Hematopoietic multipotent progenitor cell treated with erythropoietin and hydrocortisone succinate and interleukin-3 and kit ligand, for 6 days (in vitro differentiated cells): Measurements from ENCODE around the gene KCNN4.

Source experiments
- DNase-seq: peaks from one replicate; pipeline ENCODE4 v3.0.0-alpha.2; 2015

KCNN4 gene

GRCh38 chr19:43747557-43748204 lies 33.1 kb downstream of the KCNN4 start:
- DNase-seq: no peak

DNA sequence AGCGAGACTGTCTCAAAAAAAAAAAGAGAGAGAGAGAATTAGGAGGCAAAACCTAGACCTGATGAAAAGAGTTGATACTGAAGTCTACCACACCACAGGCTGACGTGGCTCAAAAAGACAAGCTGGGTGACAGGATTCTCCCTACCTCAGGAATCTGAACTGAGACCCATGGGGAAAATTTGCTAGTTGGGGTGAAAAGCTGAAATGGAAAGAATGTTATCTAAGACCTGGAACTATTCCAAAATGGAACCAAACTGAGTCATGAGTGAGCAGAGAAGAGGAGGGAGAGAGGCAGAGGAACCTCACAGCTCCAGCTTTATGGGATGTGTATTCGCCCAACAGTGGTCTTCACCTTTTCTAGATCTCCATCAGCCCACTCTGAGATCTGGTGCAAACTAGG lies 37.7 kb downstream of the KCNN4 start:
- DNase-seq: peak; percentile 43

DNA sequence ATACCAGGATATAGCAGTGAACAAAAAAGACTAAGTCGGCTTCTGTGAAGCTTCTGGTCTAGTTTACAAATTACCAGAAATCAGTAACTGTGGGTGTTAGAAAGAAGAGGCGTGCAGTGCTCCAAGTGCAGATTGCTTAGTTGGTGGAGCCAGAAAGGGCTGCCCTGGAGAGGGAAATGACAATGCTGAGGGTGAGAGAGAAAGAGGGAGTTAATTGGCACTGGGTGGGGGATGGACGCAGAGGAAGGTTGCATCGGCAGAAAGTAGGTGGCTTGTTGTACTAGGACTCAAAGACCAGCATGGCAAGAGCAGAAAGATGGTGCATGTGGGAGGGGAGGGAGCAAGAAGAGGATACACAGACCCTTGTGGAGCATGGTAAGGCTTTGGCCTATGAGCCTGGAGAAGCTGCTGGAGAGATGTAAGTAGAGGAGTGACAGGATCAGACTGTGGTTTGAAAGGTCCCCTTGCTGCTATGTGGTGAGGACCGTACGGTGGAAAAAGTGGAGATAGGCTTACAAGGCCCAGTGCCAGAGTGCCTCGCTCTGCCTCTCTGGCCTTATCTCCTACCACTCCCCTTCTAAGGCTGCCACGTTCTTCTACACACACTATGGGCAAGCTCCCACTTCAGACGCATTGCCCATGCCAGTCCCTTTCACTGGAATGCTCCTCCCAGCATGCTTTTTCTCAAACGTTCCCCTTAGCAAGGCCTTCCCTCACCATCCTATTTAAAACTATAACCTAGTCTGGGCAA lies 39.5 kb downstream of the KCNN4 start:
- peak; percentile 93 for DNase-seq

DNA sequence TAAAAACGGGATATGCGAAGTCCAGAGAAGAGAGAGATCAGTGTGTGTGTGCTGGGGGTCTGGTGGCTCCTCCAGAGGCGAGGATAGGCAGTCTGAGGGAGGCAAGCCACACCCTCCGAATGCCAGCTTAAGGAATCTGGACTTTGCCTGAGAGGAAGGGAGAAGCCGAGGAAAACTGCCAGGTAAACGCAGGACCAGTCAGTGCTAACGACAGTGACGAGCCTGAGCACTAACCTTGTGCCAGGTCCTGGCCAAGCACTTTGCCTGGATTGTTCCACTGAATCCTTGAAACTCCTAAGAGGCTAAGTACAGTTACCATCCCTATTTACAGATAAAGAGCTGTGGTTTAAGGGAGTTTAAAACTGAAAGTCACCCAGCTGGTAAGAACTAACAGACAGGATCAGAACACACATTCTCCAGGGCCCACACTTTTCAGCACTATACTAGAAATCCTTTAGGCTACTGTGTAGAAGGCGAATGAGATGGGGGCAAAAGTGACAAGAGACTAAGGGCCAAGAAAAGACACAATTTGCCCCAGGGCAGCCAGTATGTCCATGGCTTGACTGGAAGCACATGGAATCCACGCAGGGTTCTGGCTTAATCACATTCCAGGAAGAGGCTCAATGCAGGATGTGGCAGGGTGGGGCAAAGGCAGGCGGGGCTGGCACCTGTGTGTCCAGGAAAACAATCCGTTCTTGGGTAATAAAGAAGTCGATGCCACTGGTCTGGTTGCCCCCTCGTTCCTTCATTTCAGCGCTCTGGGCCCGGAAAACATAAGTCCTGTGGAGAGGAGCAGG lies 41.1 kb downstream of the KCNN4 start:
- DNase-seq: no peak

GRCh38 chr19:43738780-43739211 lies 42.0 kb downstream of the KCNN4 start:
- peak; percentile 82 for DNase-seq

DNA sequence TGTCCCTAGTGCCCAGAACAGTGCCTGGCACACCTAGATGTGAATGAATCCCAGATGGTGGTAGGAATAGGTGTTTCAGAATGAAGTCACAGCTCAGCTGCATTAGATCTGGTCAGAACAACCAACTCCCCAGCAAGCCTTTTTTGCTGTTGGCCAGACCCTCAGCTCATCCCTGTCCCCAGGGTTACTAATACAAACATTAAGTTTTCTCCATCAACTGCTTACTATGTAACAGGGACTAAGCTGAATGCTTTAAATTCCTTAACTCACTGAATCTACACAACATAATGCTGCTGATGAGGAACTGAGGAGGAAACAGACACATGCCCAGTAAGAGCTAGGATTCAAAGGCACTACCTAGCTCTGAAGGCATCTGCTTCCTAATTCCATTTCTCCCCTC lies 44.8 kb downstream of the KCNN4 start:
- DNase-seq: no peak

DNA sequence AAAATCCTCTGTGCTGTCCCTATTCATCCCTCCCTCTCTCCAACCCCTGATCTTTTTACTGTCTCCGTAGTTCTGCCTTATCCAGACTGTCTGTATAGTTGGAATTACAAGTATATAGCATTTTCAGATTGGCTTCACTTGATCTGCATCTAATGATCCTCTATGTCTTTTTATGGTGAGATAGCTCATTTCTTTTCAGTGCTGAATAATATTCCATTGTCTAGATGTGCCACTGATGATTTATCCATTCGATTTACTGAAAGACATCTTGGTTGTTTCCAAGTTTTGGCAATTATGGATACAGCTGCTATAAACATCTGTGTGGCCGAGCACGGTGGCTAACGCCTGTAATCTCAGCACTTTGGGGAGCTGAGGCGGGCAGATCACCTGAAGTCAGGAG lies 45.8 kb downstream of the KCNN4 start:
- DNase-seq: no peak

DNA sequence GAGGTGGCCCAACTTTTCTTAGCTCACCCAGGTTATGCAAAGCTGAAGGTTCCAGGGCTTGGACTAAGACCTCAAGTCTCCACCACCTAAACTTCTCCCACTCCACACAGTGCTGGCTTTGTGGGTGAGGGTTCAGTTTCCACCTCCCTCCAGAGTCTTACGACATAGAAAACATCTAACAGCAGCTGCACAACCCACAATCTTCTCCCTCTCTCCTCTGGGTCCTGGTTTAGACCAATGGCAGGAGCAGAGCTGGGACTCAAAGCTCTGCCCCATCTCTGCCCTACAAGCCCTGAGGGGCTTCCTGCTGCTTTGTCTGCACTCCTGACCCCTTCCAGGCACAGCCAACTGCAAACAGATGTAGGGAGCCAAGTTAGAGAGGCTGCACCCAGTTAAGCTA lies 48.9 kb downstream of the KCNN4 start:
- DNase-seq: no peak

GRCh38 chr19:43731346-43731745 lies 49.4 kb downstream of the KCNN4 start:
- no peak for DNase-seq

DNA sequence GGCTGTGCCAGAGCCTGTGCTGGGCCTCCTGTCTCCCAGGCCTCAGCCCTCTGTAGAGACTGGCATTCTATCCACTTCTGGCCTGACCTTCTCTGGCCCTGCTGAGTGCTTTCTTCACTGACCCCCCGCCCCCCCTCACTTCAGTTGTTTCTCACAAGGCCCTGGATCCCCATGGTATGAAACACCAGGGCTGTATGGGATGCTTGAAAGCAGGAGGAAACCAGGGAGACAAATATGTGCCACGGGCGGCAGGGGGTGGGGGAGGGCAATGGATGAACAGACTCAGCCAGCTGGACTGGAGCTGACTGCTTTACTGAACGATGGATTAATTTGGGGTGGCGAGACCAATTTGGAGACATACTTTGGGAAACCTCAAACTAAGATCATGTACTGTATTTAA lies 50.9 kb downstream of the KCNN4 start:
- DNase-seq: no peak

GRCh38 chr19:43727593-43727853 lies 53.2 kb downstream of the KCNN4 start:
- no peak for DNase-seq

DNA sequence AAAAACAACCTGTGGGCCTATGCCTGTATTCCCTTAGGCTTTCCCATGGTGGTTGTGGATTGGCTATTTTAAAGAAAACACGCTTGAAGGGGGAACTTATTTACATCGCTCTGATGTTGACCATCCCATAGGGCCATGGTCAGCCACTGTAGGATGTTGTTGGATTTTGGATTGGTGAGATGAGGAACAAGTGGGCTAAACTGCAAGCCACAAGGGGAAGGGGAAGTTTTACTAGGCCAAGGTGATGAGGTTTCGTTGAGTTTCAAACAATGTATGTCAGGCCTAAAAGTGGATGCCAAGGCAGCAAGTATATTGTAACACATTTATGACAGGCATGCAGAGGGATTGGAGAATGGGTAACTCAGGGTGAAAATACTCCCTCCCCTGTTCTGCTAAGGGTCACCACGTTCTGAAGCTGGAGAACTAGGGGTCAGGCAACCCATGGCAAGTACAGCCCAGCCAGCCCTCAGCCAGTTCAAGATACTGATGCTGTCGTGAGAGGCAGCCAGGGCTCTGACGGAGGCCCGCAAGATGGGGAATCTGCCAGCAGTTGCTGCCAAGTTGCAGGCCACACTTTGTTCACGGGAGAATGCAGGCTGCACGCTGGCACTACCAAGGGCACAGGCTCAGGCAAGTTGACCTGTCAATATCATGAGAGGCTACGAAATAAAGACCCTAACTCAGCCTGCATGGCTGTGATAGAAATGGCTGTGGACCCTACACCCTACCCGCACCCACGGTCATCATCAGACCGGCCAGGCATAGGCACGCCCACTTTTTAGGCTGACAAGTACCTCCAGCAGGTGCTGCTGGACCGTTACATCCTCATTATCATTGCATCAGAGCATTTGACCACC lies 53.8 kb downstream of the KCNN4 start:
- DNase-seq: no peak

DNA sequence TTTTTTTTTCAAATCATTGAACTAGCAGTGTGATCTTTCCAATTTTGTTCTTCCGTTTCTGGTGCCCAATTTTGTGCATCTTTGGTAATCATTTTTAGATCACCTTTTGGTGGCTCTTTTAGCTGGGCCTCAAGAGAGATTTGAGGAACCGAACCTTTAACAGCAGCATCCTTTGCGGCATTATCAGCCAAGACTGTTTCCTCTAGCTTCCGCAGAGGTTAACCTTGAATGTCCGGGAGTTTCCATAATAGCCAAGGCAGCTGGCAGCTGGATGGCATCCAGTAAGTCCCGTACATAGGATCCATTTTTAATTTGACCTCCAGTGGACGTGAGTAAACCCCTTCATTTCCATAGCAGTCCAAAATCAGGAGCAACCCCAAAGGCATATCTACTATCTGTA lies 55.3 kb downstream of the KCNN4 start:
- peak; percentile 33 for DNase-seq

DNA sequence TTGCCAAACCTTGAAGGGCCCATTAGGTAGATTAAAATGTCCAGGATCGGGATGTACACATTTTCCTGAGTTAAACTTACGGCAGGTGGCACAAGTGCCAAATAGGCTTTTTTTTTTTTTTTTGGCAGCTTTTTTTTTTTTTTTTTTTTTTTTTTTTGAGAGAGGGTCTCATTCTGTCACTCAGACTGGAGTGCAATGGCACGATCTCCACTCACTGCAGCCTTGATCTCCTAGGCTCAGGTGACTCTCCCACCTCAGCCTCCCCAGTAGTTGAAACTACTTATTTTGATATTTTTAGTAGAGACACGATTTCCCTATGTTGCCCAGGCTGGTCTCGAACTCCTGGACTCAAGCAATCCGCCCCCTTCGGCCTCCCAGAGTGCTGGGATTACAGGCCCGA lies 55.9 kb downstream of the KCNN4 start:
- no peak for DNase-seq

GRCh38 chr19:43723588-43723987 lies 57.2 kb downstream of the KCNN4 start:
- DNase-seq: no peak

DNA sequence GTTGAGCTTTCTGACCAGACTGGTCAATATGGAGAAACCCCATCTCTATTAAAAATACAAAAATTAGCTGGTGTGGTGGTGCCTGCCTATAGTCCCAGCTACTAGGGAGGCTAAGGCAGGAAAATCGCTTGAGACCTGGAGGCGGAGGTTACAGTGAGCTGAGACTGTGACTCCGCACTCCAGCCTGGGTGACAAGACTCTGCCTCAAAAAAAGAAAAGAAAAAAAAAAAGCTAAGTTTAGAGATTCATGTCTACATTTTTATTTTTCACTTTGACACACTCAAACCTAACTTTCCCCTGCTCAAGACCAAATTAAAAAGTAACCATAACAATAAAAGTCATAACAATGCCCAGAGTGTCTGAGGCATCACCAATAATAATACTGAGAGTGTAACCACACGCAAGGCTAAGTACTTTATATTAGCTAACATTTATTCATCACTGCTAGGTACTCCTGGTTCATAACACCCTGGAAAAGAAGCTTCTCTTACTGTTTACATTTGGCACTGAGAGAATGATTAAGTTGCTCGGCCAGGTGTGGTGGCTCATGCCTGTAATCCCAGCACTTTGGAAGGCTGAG lies 59.2 kb downstream of the KCNN4 start:
- no peak for DNase-seq

DNA sequence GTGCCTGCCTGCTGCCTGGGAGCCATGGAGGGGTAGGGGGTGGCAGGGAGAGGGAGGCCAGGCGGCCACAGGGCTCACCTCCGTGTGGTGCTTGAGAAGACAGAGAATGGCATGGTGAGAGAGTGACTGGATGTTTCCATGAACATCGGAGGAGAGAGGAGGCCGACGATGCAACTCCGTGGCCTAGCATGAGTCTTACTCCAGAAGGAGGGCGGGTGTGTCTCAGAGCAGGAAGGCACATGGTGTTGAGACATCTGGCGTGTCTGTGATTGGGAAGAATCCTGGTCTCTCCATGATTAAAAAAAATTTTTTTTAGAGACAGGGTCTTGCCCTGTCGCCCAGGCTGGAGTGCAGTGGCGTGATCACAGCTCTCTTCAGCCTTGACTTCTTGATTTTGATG lies 59.8 kb downstream of the KCNN4 start:
- no peak for DNase-seq

- DNase-seq: no peak
Observed at GRCh38 chr19:43719918-43720317, 60.9 kb downstream of the KCNN4 start.

GRCh38 chr19:43719378-43719868 lies 61.4 kb downstream of the KCNN4 start:
- no peak for DNase-seq

DNA sequence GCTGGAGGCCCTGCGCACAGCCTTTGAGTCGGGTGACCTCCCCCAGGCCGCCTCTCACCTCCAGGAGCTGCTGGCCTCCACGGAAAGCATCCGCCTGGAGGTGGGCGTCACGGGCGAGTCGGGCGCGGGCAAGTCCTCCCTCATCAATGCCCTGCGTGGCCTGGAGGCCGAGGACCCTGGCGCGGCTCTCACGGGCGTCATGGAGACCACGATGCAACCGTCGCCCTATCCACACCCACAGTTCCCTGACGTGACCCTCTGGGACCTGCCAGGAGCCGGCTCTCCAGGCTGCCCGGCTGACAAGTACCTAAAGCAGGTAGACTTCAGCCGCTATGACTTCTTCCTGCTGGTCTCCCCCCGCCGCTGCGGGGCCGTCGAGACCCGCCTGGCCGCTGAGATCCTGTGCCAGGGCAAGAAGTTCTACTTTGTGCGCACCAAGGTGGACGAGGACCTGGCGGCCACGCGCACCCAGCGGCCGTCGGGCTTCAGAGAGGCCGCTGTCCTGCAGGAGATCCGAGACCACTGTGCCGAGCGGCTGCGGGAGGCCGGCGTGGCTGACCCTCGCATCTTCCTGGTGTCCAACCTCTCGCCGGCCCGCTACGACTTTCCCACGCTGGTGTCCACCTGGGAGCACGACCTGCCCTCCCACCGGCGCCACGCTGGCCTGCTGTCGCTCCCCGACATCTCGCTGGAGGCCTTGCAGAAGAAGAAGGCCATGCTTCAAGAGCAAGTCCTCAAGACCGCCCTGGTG lies 62.0 kb downstream of the KCNN4 start:
- DNase-seq: no peak
